ENCODE results near the gene FRMD4A.

GRCh38 chr10:13868528-13869294 is 462.0 kb downstream of the FRMD4A start:
- no peak for TF ChIP-seq CTCF (IDR thresholded peaks at IDR 0.05)
- no peak for TF ChIP-seq POLR2A (IDR thresholded peaks at IDR 0.05)

Data from uterus (tissue), 2 donors.